HAP-1 (cell line): ENCODE data around the gene MT4.

Experiments used
- DNase-seq, 2 experiments: peaks; one replicate each; pipeline ENCODE4 v3.0.0-alpha.2; 2016 to 2020; ENCODE audit warnings: low spot score in 2 of 2
- H3K27me3 ChIP-seq: fragments of 250-450 bp; sonication (Bioruptor Pico); 2 replicates; pipeline ENCODE4 v1.5.1; 2020; ENCODE audit warnings: low read depth, mild to moderate bottlenecking, moderate library complexity
- H3K36me3 ChIP-seq: fragments of 250-450 bp; sonication (Bioruptor Pico); replicated peaks from 2 replicates; pipeline ENCODE4 v1.5.1; 2020; ENCODE audit warnings: mild to moderate bottlenecking
- H3K4me1 ChIP-seq: fragments of 250-450 bp; sonication (Bioruptor Pico); 2 replicates; pipeline ENCODE4 v1.5.1; 2020; ENCODE audit warnings: mild to moderate bottlenecking
- H3K4me3 ChIP-seq: fragments of 250-450 bp; sonication (Bioruptor Pico); 2 replicates; pipeline ENCODE4 v1.5.1; 2020; ENCODE audit warnings: mild to moderate bottlenecking, moderate library complexity
- H3K9me3 ChIP-seq: fragments of 250-450 bp; sonication (Bioruptor Pico); 2 replicates; pipeline ENCODE4 v1.5.1; 2020; ENCODE audit warnings: mild to moderate bottlenecking, moderate library complexity
- in situ Hi-C: fragments of 300-500 bp; cut with MboI; formaldehyde crosslinking; loops from 3 replicates; pipeline ENCODE4 v1.14.3; 2020; ENCODE audit warnings: low sequenced_read_pairs, inconsistent platforms, mixed read lengths

MT4 gene

GRCh38 chr16:56547120-56547948 is 17.5 kb upstream of the MT4 start:
- Histone ChIP-seq H3K9me3 (no peaks in the 10 kb centered on the region), H3K4me1 (peaks cover 13% of the 10 kb centered on the region), H3K4me3 (no peak overlapping the region), H3K27me3 (no peaks in the 10 kb centered on the region), H3K36me3 (no peaks in the 10 kb centered on the region)
- in situ Hi-C loops = loop anchor here (25.0 kb wide), 1 partner anchor 110 kb away; the partner anchor contains the start of gene AMFR
- peak; percentile 60 to 62 for DNase-seq

GRCh38 chr16:56547949-56548567 is 16.8 kb upstream of the MT4 start:
- H3K36me3 ChIP-seq = no peaks in the 10 kb centered on the region
- peaks cover 13% of the 10 kb centered on the region for H3K4me1 ChIP-seq
- in situ Hi-C loops = loop anchor here (25.0 kb wide), 1 partner anchor 111 kb away; the partner anchor contains the start of gene AMFR
- no peak overlapping the region for H3K4me3 ChIP-seq
- H3K9me3 ChIP-seq = no peaks in the 10 kb centered on the region
- no peak for DNase-seq
- no peaks in the 10 kb centered on the region for H3K27me3 ChIP-seq

GRCh38 chr16:56549161-56549560 is 15.7 kb upstream of the MT4 start:
- Histone ChIP-seq H3K4me1 (peaks cover 13% of the 10 kb centered on the region), H3K27me3 (0 out of 2 replicates have a peak, but pooled peaks cover under 1% of the 10 kb centered on the region), H3K36me3 (no peaks in the 10 kb centered on the region), H3K9me3 (no peaks in the 10 kb centered on the region), H3K4me3 (no peak overlapping the region)
- no peak for DNase-seq
- in situ Hi-C loops = loop anchor here (25.0 kb wide), 1 partner anchor 112 kb away; the partner anchor contains the start of gene AMFR

GRCh38 chr16:56549744-56550385 is 15.0 kb upstream of the MT4 start:
- DNase-seq = no peak
- Histone ChIP-seq H3K27me3 (peaks cover 5% of the 10 kb centered on the region; the same call in 1 of the 2 replicates), H3K9me3 (no peaks in the 10 kb centered on the region), H3K4me1 (peaks cover 13% of the 10 kb centered on the region), H3K36me3 (no peaks in the 10 kb centered on the region), H3K4me3 (no peak overlapping the region)
- in situ Hi-C loops = loop anchor here (25.0 kb wide), 1 partner anchor 113 kb away; the partner anchor contains the start of gene AMFR

- Histone ChIP-seq H3K4me1 (peaks cover 10% of the 10 kb centered on the region), H3K9me3 (no peaks in the 10 kb centered on the region), H3K27me3 (peaks cover 15% of the 10 kb centered on the region; the same call in 1 of the 2 replicates), H3K36me3 (no peaks in the 10 kb centered on the region), H3K4me3 (no peak overlapping the region)
- DNase-seq = no peak
- in situ Hi-C loops = no loop called here
Measured at GRCh38 chr16:56551796-56552738, 12.8 kb upstream of the MT4 start.

- in situ Hi-C loops = no loop called here
- no peak for DNase-seq
Measured at GRCh38 chr16:56554441-56554840, 10.4 kb upstream of the MT4 start.

GRCh38 chr16:56558024-56558747 is 6.7 kb upstream of the MT4 start:
- no peak overlapping the region for H3K4me3 ChIP-seq
- H3K9me3 ChIP-seq = no peaks in the 10 kb centered on the region
- no peaks in the 10 kb centered on the region for H3K4me1 ChIP-seq
- no peaks in the 10 kb centered on the region for H3K36me3 ChIP-seq
- in situ Hi-C loops = no loop called here
- H3K27me3 ChIP-seq = peaks cover 15% of the 10 kb centered on the region; the same call in 1 of the 2 replicates
- DNase-seq = no peak

More at GRCh38 chr16:56554441-56554840, 10.4 kb upstream of the MT4 start:
- Histone ChIP-seq H3K4me1 (no peaks in the 10 kb centered on the region), H3K4me3 (no peak overlapping the region), H3K27me3 (peaks cover 15% of the 10 kb centered on the region; the same call in 1 of the 2 replicates), H3K36me3 (no peaks in the 10 kb centered on the region), H3K9me3 (no peaks in the 10 kb centered on the region)

- DNase-seq = no peak
- no peaks in the 10 kb centered on the region for H3K9me3 ChIP-seq
- H3K4me1 ChIP-seq = no peaks in the 10 kb centered on the region
- in situ Hi-C loops = no loop called here
- H3K36me3 ChIP-seq = no peaks in the 10 kb centered on the region
- H3K4me3 ChIP-seq = no peak overlapping the region
- H3K27me3 ChIP-seq = peaks cover 15% of the 10 kb centered on the region; the same call in 1 of the 2 replicates
Measured at GRCh38 chr16:56559109-56559508, 5.8 kb upstream of the MT4 start.

GRCh38 chr16:56560447-56560846 is 4.4 kb upstream of the MT4 start:
- Histone ChIP-seq H3K9me3 (no peaks in the 10 kb centered on the region), H3K4me3 (no peak overlapping the region), H3K36me3 (no peaks in the 10 kb centered on the region), H3K27me3 (peaks cover 7% of the 10 kb centered on the region; the same call in 1 of the 2 replicates), H3K4me1 (no peaks in the 10 kb centered on the region)
- DNase-seq = no peak
- in situ Hi-C loops = no loop called here

GRCh38 chr16:56561126-56561525 is 3.7 kb upstream of the MT4 start:
- Histone ChIP-seq H3K4me3 (no peak overlapping the region), H3K9me3 (no peaks in the 10 kb centered on the region), H3K4me1 (no peaks in the 10 kb centered on the region), H3K27me3 (0 out of 2 replicates have a peak, but pooled peaks cover 2% of the 10 kb centered on the region), H3K36me3 (no peaks in the 10 kb centered on the region)
- DNase-seq = no peak
- in situ Hi-C loops = no loop called here

GRCh38 chr16:56569971-56570370 is 5.1 kb downstream of the MT4 start:
- no peaks in the 10 kb centered on the region for H3K27me3 ChIP-seq
- DNase-seq = no peak
- in situ Hi-C loops = no loop called here

GRCh38 chr16:56571525-56571924 is 6.7 kb downstream of the MT4 start:
- in situ Hi-C loops = no loop called here
- Histone ChIP-seq H3K27me3 (no peaks in the 10 kb centered on the region), H3K4me3 (no peak overlapping the region), H3K36me3 (no peaks in the 10 kb centered on the region), H3K4me1 (no peaks in the 10 kb centered on the region), H3K9me3 (peaks cover 2% of the 10 kb centered on the region; the same call in 1 of the 2 replicates)
- DNase-seq = no peak

More at GRCh38 chr16:56569971-56570370, 5.1 kb downstream of the MT4 start:
- H3K4me1 ChIP-seq = no peaks in the 10 kb centered on the region
- H3K9me3 ChIP-seq = peaks cover 2% of the 10 kb centered on the region; the same call in 1 of the 2 replicates
- no peaks in the 10 kb centered on the region for H3K36me3 ChIP-seq
- no peak overlapping the region for H3K4me3 ChIP-seq
